Cardiac fibroblast (primary cell): ENCODE data around the gene VWA5A.

Source experiments
- DNase-seq, 2 donors: peaks; one replicate each; pipeline versions ENCODE4 v3.0.0 to v3.0.0-alpha.2; 2010; ENCODE audit warnings: low read depth in 2 of 2
- H3K4me3 ChIP-seq, 2 donors: replicated peaks in 1 of 2; 1 replicate in 1 of 2; 2 replicates in 1 of 2; pipeline ENCODE4 v1.5.1; 2011; ENCODE audit warnings: low read depth in 2 of 2, low read length in 2 of 2, mild to moderate bottlenecking in 2 of 2, moderate library complexity in 1 of 2
- CTCF ChIP-seq: IDR thresholded peaks from one replicate; pipeline ENCODE4 v1.5.1; 2011; ENCODE audit warnings: low read depth, mild to moderate bottlenecking, low read length, inconsistent platforms

Gene VWA5A

GRCh38 chr11:124114942-124115781 is at the start of gene VWA5A:
VWA5A (plus strand) TSS chr11:124115450; CDS start chr11:124117512, 2,062 bp downstream.
- H3K4me3 ChIP-seq: peak within 1 kb of the TSS; percentile 59 to 68
- peak; percentile 90 to 92 for DNase-seq
- no peak for TF ChIP-seq CTCF

GRCh38 chr11:124068601-124069110 is 46.6 kb upstream of the VWA5A start:
- no peak for DNase-seq
- H3K4me3 ChIP-seq: no peak overlapping the region
- no peak for TF ChIP-seq CTCF

GRCh38 chr11:124069429-124070401 is 45.5 kb upstream of the VWA5A start:
- peak; percentile 77 for TF ChIP-seq CTCF
- peak; percentile 65 to 74 for DNase-seq
- H3K4me3 ChIP-seq: peak overlapping the region; percentile 31

- TF ChIP-seq CTCF: peak; percentile 62
- DNase-seq: peak; percentile 90 to 91
- no peak overlapping the region for H3K4me3 ChIP-seq
Observed at GRCh38 chr11:124070915-124071622, 44.2 kb upstream of the VWA5A start.

- no peak for DNase-seq
- TF ChIP-seq CTCF: no peak
- no peak overlapping the region for H3K4me3 ChIP-seq
Observed at GRCh38 chr11:124071623-124071948, 43.7 kb upstream of the VWA5A start.

- no peak for TF ChIP-seq CTCF
- H3K4me3 ChIP-seq: no peak overlapping the region
- DNase-seq: no peak
Observed at GRCh38 chr11:124072147-124072546, 43.1 kb upstream of the VWA5A start.
